Esophagus (tissue), 2 donors: ENCODE results near the gene CCDC88B. TPM values are rescaled to one million over a fixed set of nuclear protein-coding genes. Genes with fewer than 3 reads are reported as not detected.
A peak's percentile ranks its signal among the peaks of the same experiment; 100 is the strongest.

Source experiments
- H3K27ac ChIP-seq, 2 donors: one replicate each; pipeline ENCODE4 v1.5.1; 2013; ENCODE audit warnings: low read depth in 2 of 2, mild to moderate bottlenecking in 2 of 2, inconsistent platforms in 1 of 2, low read length in 1 of 2, moderate library complexity in 1 of 2
- H3K27me3 ChIP-seq, 2 donors: one replicate each; pipeline ENCODE4 v1.6.1; 2013; ENCODE audit warnings: low read length in 2 of 2, control low read depth in 1 of 2, mild to moderate bottlenecking in 1 of 2; ENCODE audit not compliant: insufficient read depth in 2 of 2, control insufficient read depth in 1 of 2
- H3K36me3 ChIP-seq, 2 donors: one replicate each; pipeline ENCODE4 v1.6.1; 2013; ENCODE audit warnings: low read length in 1 of 2; ENCODE audit not compliant: control insufficient read depth in 2 of 2, insufficient read depth in 2 of 2
- H3K4me1 ChIP-seq, 2 donors: one replicate each; pipeline ENCODE4 v1.6.1; 2013; ENCODE audit warnings: low read length in 1 of 2; ENCODE audit not compliant: control insufficient read depth in 2 of 2, insufficient read depth in 2 of 2
- H3K4me3 ChIP-seq, 2 donors: one replicate each; pipeline ENCODE4 v1.5.1; 2013; ENCODE audit warnings: low read length in 2 of 2, mild to moderate bottlenecking in 2 of 2, low read depth in 1 of 2, moderate library complexity in 1 of 2
- H3K9me3 ChIP-seq, 2 donors: one replicate each; pipeline ENCODE4 v1.6.1; 2013; ENCODE audit warnings: mild to moderate bottlenecking in 2 of 2, low read depth in 1 of 2, low read length in 1 of 2, moderate library complexity in 1 of 2; ENCODE audit not compliant: control insufficient read depth in 2 of 2, insufficient read depth in 1 of 2
- WGBS, 2 donors: extraction: QIAGEN DNeasy Blood & Tissue Kit; methylation state at CpG; one replicate each; pipeline ENCODE4 v1.1.7; 2013; 5-methylcytosine and 5-hydroxymethylcytosine counted together
- polyA plus RNA-seq, 2 donors: library from polyadenylated mRNA; stranded (reverse); fragments of 200-250 nt; gene quantifications; one replicate each; pipeline ENCODE4 v1.2.3, GENCODE V29; 2013
- donor health status: healthy with polysubstance abuse.
- donor health status: Bipolar disorder and iron deficiency.

CCDC88B gene, protein sequence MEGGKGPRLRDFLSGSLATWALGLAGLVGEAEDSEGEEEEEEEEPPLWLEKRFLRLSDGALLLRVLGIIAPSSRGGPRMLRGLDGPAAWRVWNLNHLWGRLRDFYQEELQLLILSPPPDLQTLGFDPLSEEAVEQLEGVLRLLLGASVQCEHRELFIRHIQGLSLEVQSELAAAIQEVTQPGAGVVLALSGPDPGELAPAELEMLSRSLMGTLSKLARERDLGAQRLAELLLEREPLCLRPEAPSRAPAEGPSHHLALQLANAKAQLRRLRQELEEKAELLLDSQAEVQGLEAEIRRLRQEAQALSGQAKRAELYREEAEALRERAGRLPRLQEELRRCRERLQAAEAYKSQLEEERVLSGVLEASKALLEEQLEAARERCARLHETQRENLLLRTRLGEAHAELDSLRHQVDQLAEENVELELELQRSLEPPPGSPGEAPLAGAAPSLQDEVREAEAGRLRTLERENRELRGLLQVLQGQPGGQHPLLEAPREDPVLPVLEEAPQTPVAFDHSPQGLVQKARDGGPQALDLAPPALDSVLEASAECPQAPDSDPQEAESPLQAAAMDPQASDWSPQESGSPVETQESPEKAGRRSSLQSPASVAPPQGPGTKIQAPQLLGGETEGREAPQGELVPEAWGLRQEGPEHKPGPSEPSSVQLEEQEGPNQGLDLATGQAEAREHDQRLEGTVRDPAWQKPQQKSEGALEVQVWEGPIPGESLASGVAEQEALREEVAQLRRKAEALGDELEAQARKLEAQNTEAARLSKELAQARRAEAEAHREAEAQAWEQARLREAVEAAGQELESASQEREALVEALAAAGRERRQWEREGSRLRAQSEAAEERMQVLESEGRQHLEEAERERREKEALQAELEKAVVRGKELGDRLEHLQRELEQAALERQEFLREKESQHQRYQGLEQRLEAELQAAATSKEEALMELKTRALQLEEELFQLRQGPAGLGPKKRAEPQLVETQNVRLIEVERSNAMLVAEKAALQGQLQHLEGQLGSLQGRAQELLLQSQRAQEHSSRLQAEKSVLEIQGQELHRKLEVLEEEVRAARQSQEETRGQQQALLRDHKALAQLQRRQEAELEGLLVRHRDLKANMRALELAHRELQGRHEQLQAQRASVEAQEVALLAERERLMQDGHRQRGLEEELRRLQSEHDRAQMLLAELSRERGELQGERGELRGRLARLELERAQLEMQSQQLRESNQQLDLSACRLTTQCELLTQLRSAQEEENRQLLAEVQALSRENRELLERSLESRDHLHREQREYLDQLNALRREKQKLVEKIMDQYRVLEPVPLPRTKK (N-terminal part only)
- 10 to 100 TPM; 11.2 to 33.3 TPM for polyA plus RNA-seq

DNA sequence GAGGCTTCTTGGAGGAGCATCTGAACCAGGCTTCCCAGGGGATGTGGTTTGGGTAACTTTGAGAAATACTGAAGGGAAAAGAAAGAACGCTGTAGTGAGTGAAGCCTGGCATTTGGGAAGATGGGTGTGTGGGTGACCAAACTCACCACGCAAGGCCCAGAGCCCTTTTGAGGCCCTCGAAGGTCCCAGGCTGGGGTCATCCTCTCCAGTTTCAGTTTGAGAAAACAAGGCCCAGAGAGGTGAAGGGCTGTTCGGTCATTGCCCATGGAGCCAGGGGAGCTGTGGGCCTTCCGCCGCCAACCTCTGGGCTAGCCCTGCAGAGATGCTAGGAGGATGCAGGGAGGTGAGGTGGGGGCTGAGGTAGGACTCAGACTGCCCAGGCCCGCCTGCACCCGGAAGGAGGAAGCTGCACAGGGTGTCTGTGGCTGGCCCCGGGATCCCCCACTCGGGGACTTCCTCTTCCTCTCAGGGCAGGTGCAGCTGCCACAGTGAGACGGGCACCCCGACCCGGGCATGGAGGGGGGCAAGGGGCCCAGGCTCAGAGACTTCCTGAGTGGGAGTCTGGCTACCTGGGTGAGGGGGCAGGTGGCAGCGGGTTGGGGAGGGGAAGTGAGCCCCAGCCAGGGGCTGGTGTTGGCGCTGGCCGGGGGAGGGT is at the start of gene CCDC88B:
Gene CCDC88B, plus strand, starts transcription at position 451 of the 655 bp plus-strand sequence. Its CDS starts 63 bp downstream, at position 514.
- H3K27me3 ChIP-seq: no peaks in the 10 kb centered on the region
- H3K4me3 ChIP-seq: peak within 1 kb of the TSS in 1 of 2 donors; percentile 27
- 59 to 69% methylated on average over 16 of the region's 16 CpGs for WGBS, 2 donors
- peak within 1 kb of the TSS; percentile 10 to 23 for H3K27ac ChIP-seq
- no peaks in the 10 kb centered on the region for H3K9me3 ChIP-seq
- H3K36me3 ChIP-seq: no peaks in the 10 kb centered on the region
- peaks cover 5 to 18% of the 10 kb centered on the region in 2 donors for H3K4me1 ChIP-seq

GRCh38 chr11:64290352-64291261 is 49.4 kb upstream of the CCDC88B start:
- Histone ChIP-seq H3K9me3 (no peaks in the 10 kb centered on the region), H3K4me3 (no peak overlapping the region), H3K4me1 (peaks cover 11 to 18% of the 10 kb centered on the region in 2 donors), H3K27me3 (peaks cover 0 to 21% of the 10 kb centered on the region in 2 donors), H3K27ac (no peak overlapping the region), H3K36me3 (peaks cover 0 to 2% of the 10 kb centered on the region in 2 donors)
- 44 to 53% methylated on average over 8 to 10 of the region's 10 CpGs for WGBS, 2 donors

GRCh38 chr11:64291262-64291751 is 48.7 kb upstream of the CCDC88B start, which contains the start of gene KCNK4:
Gene KCNK4 (plus strand): TSS chr11:64291302. CDS start chr11:64293019, 1,717 bp downstream.
- peaks cover 0 to 21% of the 10 kb centered on the region in 2 donors for H3K27me3 ChIP-seq
- H3K9me3 ChIP-seq: no peaks in the 10 kb centered on the region
- WGBS, 2 donors: 4 to 6% methylated on average over 22 to 45 of the region's 45 CpGs
- H3K27ac ChIP-seq: no peak within 1 kb of the TSS
- peaks cover 8 to 13% of the 10 kb centered on the region in 2 donors for H3K4me1 ChIP-seq
- H3K36me3 ChIP-seq: peaks cover 0 to 2% of the 10 kb centered on the region in 2 donors
- H3K4me3 ChIP-seq: peak within 1 kb of the TSS; percentile 19 to 48

DNA sequence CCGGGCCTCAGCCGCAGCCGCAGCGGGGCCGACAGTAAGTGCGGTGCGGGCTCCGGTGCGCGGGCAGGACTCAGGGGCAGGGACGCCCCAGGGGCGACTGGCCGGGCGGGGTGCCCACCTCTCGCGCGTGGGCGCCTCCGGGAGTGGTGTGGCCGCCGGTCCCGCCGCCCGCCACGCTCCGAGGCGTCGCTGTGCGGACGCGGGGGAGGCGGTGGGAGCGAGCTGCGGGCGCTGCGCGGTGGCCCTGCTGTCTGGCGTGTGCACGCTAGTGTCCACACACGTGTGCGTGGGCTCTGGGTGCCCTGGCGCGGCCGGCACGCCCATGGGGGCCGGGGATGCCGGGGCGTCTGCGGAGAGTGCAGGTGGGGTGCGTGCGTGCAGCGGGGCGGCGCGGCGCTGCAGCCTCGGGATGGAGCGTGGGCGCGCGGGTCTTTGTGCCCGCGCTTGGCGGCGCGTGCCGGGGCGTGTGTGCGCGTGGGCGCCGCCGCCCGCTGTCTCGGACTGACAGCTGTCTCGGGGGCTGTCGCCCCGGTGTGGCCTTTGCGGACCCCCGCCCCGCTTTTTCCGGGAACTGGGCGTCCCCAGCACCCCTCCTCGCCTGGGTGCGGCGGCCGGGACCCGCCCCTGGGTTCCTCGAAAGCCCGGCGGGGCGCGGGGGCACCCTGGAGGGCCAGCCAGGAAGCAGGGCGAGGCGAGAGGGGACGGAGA is 48.1 kb upstream of the CCDC88B start:
- H3K4me1 ChIP-seq: peaks cover 5 to 7% of the 10 kb centered on the region in 2 donors
- peak overlapping the region; percentile 19 to 48 for H3K4me3 ChIP-seq
- no peaks in the 10 kb centered on the region for H3K9me3 ChIP-seq
- H3K36me3 ChIP-seq: peaks cover 0 to 2% of the 10 kb centered on the region in 2 donors
- H3K27me3 ChIP-seq: peaks cover 0 to 21% of the 10 kb centered on the region in 2 donors
- no peak overlapping the region for H3K27ac ChIP-seq
- WGBS, 2 donors: 1% methylated on average over 49 to 96 of the region's 96 CpGs

GRCh38 chr11:64292460-64293254 is 47.3 kb upstream of the CCDC88B start:
- peaks cover 0 to 2% of the 10 kb centered on the region in 2 donors for H3K36me3 ChIP-seq
- peaks cover 5 to 7% of the 10 kb centered on the region in 2 donors for H3K4me1 ChIP-seq
- no peaks in the 10 kb centered on the region for H3K9me3 ChIP-seq
- peaks cover 0 to 21% of the 10 kb centered on the region in 2 donors for H3K27me3 ChIP-seq
- WGBS, 2 donors: 33 to 44% methylated on average over 33 to 42 of the region's 42 CpGs
- H3K4me3 ChIP-seq: peak overlapping the region in 1 of 2 donors; percentile 48
- no peak overlapping the region for H3K27ac ChIP-seq

DNA sequence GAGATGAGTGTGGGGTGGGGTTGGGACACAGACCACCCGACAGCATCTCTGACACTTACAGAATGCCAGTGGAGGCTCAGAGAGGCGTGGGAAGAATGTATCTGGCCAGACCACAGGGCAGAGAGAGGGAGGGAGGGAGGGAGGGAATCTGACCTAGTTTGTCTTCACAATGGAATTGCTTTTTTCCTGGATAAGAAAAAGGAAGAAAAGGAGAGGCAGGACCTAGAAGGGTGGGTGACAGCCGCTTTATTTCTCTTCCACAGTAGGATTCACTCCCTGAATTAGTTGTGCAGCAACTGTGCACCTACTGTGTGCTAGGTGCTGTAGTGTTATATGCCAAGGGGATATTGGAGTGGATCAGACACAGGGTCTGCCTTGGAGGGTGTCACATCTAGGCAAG is 45.2 kb upstream of the CCDC88B start:
- Histone ChIP-seq H3K9me3 (no peaks in the 10 kb centered on the region), H3K4me3 (no peak overlapping the region), H3K36me3 (no peaks in the 10 kb centered on the region), H3K27me3 (peaks cover 0 to 26% of the 10 kb centered on the region in 2 donors), H3K4me1 (peaks cover 5 to 12% of the 10 kb centered on the region in 2 donors), H3K27ac (no peak overlapping the region)
- 50 to 62% methylated on average over 3 of the region's 3 CpGs for WGBS, 2 donors

DNA sequence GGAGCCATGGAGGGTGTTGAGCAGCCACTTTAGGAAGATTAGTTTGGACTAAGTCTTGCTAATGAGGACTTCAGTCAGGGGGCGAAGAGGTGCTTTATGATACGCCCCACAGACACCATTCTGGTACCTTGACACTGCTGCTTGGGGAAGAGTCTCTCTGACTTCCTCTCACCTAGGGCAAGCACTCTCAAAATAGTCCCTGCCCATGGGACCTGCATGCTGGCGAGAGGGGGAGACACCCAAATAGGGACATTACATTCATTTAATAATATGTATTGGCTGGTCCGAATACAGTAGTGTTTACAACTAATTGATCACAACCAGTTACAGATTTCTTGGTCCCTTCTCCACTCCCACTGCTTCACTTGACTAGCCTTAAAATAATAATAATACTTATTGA is 44.2 kb upstream of the CCDC88B start:
- H3K27me3 ChIP-seq: peaks cover 0 to 30% of the 10 kb centered on the region in 2 donors
- H3K4me3 ChIP-seq: no peak overlapping the region
- no peaks in the 10 kb centered on the region for H3K36me3 ChIP-seq
- 90 to 95% methylated on average over 4 of the region's 4 CpGs for WGBS, 2 donors
- H3K27ac ChIP-seq: no peak overlapping the region
- no peaks in the 10 kb centered on the region for H3K9me3 ChIP-seq
- H3K4me1 ChIP-seq: peaks cover 5 to 22% of the 10 kb centered on the region in 2 donors
